Measurements from ENCODE around the gene ZNF607.
"Not testable (repeated sequence)": the region's sequence is repeated elsewhere in the genome, so short reads cannot be mapped to it uniquely, and the experiment has no call there.

The ZNF607 gene

DNA sequence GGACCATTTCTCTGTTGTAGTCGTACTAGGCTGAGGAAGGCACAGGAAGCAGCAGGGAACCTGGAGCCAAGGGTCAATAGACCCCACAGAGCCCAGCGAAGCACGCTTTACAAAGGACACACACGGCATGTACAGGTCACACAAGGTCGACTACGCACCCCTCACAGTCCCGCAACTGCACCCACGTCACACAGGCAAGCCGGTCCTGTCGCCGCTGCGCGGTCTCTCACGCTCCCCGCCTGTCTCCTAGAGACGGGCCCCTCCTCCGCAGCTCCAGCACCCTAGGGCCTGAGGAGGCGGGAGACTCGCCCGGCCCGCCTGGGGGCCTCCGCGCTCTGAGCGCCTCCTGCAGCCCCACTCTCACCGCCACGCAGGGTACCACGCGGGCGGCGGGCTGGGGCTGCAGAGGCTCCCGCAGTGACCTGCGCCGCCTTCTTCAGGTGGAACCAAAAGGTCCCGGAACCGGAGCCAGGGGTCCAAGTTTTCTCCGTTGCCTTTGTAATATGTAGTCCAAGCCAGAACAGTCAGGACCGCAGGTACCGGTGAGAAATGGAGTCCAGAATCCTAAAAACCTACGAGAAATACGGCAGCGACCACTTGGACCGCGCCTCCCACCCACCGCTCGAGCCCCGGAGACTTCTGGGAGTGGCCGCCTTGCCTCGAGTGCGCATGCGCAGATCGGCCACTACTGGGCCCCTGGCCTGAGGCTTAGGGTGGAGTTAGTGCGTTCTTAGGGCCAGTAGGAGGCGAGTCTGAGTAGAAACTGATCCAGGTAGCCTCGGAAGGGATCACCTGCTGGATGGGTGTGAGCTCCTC is at the start of gene ZNF607:
Gene ZNF607 (minus strand): TSS at position 651 of the 816 bp plus-strand sequence. CDS start 8,143 bp downstream, outside the sequence.
- peak; percentile 59 for DNase-seq (ENCODE audit: low read depth)

DNA sequence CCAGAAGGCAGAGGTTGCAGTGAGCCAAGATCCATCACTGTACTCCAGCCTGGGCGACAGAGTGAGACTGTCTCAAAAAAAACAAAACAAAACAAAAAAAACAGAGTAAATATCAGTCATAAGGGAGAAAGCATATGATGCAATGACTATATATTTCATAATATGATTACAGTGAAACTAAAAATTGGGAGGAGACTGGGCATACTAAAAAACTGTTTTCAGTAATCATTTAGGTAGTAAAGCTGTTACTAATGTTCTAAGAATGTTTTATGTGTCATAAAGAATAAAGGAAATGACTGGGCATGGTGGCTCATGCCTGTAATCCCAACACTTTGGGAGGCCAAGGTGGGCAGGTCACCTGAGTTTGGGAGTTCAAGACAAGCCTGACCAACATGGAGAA is 43.9 kb upstream of the ZNF607 start:
- DNase-seq (ENCODE audit: low read depth): no peak

- DNase-seq (ENCODE audit: low read depth): not testable (repeated sequence)
Observed at GRCh38 chr19:37757683-37758082, 38.1 kb upstream of the ZNF607 start.

GRCh38 chr19:37738371-37738770 is 18.8 kb upstream of the ZNF607 start:
- no peak for DNase-seq (ENCODE audit: low read depth)

DNA sequence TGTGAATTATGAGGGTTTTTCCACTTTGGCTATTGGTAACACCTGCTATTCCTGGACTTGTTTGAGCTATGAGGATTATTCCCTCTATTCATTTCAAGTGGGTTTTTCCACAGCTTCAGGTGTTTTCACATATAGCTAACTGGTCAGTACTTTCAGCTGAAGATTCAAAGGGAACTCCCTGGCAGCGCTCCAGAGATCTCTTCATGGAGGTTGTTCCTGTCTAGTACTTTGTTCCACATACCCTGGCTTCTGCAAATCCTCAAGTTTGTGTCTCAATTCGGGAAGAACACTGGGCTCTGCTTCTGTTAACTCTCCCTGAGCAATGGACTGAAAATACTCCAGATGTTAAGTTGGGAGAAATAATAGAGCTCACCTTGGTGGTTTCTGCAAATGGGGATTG is 5.6 kb upstream of the ZNF607 start:
- no peak for DNase-seq (ENCODE audit: low read depth)

DNA sequence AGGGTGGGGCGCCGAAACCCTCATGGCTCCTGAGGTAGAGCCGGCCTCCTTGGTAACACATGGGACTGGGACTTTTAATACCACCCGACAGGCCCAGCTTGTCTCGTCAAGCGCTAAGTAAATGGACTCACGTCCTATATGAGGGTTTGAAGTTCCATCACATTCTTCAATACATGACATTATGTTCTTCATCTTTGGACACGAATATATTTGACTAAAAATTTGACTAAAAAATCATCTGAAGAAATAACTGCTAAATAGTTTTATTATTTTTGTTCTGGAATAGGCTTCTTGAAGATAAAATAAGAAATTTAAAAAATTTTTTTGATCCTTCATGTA is 335 bp upstream of the ZNF607 start:
- DNase-seq (ENCODE audit: low read depth): no peak

DNA sequence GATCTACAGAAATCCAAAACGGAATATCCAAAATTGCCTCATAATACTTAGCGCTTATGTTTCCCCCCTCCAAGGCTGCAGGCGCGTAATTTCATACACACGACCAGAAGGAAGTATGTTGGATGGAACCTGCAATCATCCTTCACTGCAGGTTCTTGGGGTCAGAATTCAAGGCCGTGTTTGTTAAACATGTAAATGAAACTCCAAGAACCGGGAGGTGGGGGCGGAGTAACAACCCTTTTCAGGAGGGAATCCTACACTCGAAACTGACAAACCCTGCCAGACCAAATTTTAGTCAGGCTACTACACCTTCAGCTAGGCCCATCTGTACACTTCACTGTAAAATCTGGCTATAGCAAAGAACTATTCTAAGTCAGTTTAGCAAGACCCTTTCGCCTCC is 1.3 kb downstream of the ZNF607 start:
- DNase-seq (ENCODE audit: low read depth): no peak

GRCh38 chr19:37716140-37716539 is 3.4 kb downstream of the ZNF607 start:
- DNase-seq (ENCODE audit: low read depth): no peak

DNA sequence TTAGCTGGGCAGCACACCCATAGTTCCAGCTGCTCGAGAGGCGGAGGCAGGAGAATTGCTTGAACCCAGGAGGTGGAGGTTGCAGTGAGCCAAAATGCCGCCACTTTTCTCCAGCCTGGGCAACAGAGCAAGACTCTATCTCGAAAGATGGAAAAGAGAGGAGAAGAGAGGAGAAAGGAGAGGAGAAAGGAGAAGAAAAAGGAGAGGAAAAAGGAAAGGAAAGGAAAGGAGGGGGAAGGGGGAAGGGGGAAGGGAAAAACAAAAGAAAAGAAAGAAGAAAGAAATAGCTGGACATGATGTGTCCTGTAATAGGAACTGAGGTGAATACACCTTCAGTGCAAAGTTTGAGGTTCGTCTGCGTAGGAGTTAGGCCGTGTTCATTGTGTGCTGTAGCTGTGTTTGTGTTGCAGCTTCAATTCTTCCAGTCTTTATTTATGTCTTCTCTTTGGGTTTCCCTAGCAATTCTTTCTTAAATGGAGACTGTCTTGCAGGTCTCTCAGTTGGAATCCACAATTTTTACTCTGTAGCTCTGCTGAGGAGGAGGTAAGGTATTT is 13.4 kb downstream of the ZNF607 start:
- DNase-seq (ENCODE audit: low read depth): no peak

DNA sequence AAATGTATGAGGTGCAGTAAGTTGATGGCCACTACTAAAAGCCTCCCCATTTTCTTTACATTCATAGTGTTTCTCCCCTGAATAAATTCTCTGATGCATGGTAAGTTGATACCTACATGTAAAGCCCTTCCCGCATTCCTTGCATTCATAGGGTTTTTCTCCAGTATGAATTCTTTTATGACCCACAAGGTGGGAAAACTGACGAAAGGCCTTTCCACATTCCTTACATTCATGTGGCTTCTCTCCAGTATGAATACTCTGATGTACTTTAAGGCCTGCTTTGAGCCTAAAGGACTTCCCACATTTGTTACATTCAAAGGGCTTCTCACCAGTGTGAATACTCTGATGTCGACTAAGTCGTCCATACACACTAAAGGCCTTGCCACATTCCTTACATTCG is 20.5 kb downstream of the ZNF607 start:
- no peak for DNase-seq (ENCODE audit: low read depth)

- no peak for DNase-seq (ENCODE audit: low read depth)
Observed at GRCh38 chr19:37698216-37698615, 21.3 kb downstream of the ZNF607 start.

GRCh38 chr19:37695144-37695899 is 24.2 kb downstream of the ZNF607 start:
- DNase-seq (ENCODE audit: low read depth): no peak

DNA sequence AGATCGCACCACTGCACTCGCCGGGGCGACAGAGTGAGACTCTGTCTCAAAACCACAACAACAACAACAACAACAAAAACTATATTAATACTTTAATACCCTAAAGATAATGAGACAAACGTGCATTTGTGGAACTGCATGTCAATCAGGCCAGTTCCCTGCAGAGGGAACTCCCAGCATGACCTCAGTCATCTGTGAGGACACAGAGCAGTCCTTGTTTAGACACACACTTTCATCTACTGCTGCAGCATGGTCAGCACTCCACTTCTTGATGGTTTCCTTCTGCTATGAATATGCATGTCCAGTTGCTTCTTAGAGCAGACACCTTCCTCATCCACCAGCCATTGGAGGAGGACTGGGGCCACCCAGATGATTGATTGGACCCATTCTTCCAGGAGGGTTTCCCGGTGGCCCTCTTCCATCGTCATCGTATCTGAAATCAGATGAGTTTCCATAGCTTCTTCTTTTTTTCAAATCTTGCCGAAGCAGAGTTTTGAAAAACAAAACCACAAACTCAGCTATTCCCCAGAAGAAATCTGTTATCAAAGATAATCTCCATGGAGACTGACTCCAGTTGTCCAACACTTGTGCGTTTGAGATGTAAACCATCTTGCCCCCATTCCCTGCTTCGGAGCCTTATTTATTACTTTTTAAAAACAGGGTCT is 26.5 kb downstream of the ZNF607 start:
- DNase-seq (ENCODE audit: low read depth): no peak

DNA sequence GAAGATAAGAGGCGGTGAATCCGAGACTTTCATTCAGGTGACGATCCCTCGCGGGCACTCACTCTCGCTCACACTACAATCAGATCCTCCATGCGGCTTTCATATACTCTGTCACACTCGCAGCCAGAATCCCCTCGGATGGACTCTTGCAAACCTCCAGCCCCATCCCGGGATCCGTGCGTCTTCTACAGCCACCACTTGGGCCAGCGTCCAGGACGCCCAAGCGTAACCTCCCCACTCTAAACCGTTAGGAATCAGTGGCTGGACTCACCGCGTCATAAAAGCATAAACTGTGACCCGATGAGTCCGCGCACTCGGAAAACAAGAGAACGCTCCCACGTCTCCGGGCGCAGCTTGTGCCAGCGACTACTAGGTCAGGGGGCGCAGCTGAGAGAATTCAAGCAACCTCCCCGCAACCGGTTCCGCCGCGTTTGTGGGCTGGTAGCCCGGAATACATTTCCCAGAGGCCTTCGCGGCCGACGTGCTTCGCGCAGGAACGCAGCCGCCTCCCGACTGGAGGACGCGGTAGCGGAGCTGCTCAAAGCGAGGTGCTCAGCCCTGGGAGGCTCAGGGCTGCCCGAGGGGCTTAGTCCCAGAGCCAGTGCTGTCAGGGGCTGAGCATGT is 27.6 kb downstream of the ZNF607 start:
- DNase-seq (ENCODE audit: low read depth): peak; percentile 56

- no peak for DNase-seq (ENCODE audit: low read depth)
Observed at GRCh38 chr19:37683520-37683919, 36.0 kb downstream of the ZNF607 start.

DNA sequence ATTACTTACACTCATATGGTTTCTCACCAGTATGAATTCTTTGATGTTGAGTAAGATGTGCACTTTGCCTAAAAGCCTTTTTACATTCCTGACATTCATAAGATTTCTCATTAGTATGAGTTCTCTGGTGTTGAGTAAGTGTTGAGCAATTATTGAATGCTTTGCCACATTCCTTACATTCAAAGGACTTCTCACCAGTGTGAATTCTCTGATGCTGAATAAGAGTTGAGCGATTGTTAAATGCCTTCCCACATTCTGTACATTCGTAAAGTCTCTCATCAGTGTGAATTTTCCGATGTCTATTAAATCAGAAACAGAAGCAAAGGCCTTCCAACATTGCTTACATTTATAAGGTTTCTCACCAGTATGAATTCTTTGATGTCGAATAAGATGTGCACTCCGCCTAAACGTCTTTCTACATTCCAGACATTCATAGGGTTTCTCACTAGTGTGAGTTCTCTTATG is 50.1 kb downstream of the ZNF607 start:
- DNase-seq (ENCODE audit: low read depth): no peak

DNA sequence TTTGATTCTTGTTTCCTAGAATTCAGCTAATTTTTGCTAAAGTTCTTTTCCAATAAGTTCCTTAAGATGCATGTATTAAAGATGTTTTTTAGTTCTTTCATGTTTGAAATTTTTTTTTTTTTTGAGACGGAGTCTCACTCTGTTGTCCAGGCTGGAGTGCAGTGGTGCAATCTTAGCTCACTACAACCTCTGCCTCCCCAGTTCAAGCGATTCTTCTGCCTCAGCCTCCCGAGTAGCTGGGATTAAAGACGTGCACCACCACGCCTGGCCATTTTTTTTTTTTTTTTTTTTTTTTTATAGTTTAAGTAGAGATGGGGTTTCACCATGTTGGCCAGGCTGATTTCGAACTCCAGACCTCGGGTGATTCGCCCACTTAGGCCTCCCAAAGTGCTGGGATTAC is 62.4 kb downstream of the ZNF607 start:
- not testable (repeated sequence) for DNase-seq (ENCODE audit: low read depth)

DNA sequence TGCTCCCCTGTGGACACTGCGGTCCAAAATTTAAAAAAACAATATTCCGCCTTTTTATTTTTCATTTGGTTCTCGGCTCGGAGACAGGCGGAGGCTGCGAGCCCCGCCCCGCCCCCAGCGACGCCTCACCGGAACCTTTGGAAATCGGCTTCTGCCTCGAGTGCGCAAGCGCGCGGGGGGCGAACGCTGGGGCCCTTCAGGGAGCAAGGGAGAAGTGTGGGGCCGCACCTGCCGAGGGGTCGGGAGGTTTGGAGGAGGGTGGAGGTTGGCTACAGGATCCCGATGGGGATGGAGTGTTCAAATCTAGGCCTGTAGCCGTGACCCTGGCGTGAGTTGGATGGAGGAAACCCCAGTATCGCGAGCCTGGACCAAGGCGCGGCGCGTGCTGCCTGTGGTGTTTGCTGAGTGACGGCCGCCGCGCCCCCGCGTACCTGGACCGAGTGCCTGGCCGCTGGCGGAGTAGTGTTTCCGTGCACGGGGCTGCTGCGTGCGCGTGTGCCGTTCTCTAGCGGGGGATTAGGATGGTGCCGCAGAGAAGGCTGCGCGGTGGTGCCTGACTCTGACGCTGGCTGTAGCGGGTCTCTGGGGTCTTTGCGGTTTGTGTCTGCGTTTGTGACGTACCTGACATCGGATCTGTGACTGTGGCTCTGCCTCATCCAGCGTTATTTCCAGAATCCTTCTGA is 63.7 kb downstream of the ZNF607 start:
- DNase-seq (ENCODE audit: low read depth): peak; percentile 70

DNA sequence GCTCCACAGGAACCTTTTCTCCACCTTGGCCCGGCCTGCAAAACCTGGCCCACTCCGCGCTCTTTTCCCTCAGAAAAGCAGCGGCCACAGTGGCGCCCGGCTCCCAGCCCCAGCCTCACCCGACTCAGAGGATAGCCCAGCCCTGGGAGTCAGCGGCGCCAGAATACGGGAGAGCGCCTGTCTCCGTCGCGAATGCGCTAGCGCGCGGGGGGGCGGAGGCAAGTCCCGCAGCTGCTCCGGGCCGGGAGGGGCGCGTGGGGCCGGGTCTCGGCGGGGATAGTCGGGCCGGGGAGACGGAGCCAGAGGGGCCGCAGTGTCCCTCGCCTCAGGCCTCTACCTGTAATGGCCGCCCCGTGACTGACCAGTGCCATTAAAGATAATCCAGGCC is 64.3 kb downstream of the ZNF607 start, which contains the start of gene ZFP30:
Gene ZFP30 (minus strand): TSS at position 165 of the 388 bp plus-strand sequence. CDS start 7,643 bp downstream, outside the sequence.
- peak; percentile 69 for DNase-seq (ENCODE audit: low read depth)

- no peak for DNase-seq (ENCODE audit: low read depth)
Observed at GRCh38 chr19:37654629-37655300, 64.8 kb downstream of the ZNF607 start.

DNA sequence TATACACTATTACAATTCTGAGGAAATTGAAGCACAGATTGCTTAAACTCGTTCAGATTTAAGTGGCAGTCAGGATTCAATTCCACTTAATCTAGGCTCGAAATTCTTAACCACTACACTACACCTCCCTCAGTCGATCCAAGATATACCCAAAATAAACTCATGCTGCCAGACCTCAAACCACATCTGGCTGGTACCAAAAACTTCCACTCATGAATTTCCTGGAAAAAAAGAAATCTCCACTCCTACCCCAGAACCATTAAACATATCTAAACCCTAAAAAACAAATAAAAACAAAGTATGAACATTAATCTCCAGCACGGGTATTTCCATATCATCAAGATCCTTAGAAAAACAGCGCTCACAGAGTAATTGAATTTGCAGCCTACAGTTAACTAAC is 65.4 kb downstream of the ZNF607 start:
- DNase-seq (ENCODE audit: low read depth): no peak

All from T-helper 22 cell (primary cell).